ENCODE measurements around the gene ZNF160. TPM values are rescaled to one million over a fixed set of nuclear protein-coding genes. Genes with fewer than 3 reads are reported as not detected.
"Not testable (repeated sequence)": the region's sequence is repeated elsewhere in the genome, so short reads cannot be mapped to it uniquely, and the experiment has no call there.

The ZNF160 gene
- total and polyA plus RNA-seq, 7 donors: 3.7 to 70.3 (median 20.9) TPM

DNA sequence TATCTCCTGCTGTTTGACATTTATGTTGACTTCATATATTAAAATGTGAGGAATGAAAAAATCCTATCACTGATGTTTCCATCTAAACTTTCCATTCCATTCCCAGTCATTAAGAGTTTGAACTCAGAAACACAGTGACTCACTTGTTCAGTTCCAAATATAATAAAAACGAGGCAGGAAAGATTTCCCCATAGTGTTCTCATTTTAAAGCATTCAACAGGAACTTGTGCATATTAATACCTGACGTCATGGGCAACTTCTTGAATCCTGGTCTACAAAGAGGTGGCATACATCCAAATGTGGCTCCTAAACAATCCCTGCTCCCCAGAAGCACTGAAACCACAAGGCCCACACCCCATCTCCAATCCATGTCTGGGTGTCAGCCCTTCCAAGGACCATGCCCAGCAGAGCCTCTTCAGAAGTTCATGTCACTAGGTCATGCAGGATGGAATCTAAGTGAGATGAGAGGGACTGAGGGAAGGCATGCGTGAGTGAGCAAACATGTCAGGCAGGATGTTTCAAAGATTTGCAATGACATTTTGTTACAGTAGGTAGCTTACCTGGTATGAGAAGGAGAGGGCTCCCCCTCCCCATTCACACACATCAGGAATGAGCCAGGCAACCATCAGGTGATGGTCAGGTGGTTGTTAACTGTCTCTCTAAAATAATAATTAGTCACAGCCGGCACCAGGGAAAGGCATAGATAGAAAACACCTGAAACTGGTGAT is 68.1 kb downstream of the ZNF160 start:
- no peak for DNase-seq
- Histone ChIP-seq H3K36me3 (no peaks in the 10 kb centered on the region), H3K27ac (no peak overlapping the region), H3K27me3 (peaks cover 0 to 31% (median 15%) of the 10 kb centered on the region in 3 donors), H3K4me1 (no peaks in the 10 kb centered on the region), H3K4me3 (no peak overlapping the region), H3K9me3 (peaks cover 0 to 17% (median 6%) of the 10 kb centered on the region in 4 donors)
- intact Hi-C loops (cut with DNase I): no loop called here
- TF ChIP-seq EP300 (IDR thresholded peaks at IDR 0.05) (no peak), POLR2A (IDR thresholded peaks at IDR 0.05) (no peak), POLR2AphosphoS5 (IDR thresholded peaks at IDR 0.05) (no peak)
- TF ChIP-seq, protein P1, sequence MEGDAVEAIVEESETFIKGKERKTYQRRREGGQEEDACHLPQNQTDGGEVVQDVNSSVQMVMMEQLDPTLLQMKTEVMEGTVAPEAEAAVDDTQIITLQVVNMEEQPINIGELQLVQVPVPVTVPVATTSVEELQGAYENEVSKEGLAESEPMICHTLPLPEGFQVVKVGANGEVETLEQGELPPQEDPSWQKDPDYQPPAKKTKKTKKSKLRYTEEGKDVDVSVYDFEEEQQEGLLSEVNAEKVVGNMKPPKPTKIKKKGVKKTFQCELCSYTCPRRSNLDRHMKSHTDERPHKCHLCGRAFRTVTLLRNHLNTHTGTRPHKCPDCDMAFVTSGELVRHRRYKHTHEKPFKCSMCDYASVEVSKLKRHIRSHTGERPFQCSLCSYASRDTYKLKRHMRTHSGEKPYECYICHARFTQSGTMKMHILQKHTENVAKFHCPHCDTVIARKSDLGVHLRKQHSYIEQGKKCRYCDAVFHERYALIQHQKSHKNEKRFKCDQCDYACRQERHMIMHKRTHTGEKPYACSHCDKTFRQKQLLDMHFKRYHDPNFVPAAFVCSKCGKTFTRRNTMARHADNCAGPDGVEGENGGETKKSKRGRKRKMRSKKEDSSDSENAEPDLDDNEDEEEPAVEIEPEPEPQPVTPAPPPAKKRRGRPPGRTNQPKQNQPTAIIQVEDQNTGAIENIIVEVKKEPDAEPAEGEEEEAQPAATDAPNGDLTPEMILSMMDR (IDR thresholded peaks at IDR 0.05): no peak
- WGBS, 2 donors: 67 to 74% methylated on average over 4 of the region's 4 CpGs

DNA sequence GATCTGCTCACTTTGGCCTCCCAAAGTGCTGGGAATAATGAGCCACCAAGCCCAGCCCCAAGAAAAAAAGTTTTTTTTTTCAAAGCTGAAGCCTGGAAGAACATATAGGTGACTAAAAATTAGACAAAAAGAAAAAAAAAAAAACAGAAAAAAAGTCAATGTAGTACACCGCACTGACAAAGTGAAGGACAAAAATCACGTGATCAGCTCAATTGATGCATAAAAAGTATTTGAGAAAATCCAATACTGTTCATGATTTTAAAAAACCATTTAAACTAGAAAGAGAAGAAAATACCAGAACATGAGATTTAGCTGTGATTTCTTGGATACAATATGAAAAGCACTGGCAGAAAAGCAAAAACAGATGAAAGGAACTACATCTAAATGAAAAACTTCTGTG is 69.2 kb downstream of the ZNF160 start:
- 91 to 96% methylated on average over 2 of the region's 2 CpGs for WGBS, 2 donors
- intact Hi-C loops (cut with DNase I): no loop called here
- peaks cover 0 to 25% (median 15%) of the 10 kb centered on the region in 3 donors for H3K27me3 ChIP-seq

DNA sequence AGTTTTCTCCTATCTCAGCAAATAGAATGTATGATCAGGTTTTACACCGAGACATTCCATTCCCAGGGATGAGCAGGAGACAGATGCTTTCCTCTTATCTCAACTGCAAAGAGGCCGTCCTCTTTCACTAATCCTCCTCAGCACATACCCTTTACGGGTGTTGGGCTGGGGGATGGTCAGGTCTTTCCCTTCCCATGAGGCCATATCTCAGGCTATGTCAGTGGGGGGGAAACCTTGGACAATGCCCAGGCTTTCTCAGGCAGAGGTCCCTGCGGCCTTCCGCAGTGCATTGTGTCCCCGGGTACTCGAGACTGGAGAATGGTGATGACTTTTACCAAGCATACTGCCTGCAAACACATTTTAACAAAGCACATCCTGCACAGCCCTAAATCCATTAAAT is 74.9 kb downstream of the ZNF160 start:
- H3K27ac ChIP-seq; H3K4me3 ChIP-seq; H3K27me3 ChIP-seq; H3K36me3 ChIP-seq; intact Hi-C loops (cut with DNase I); H3K4me1 ChIP-seq; DNase-seq; H3K9me3 ChIP-seq: not testable (repeated sequence)
- WGBS, 2 donors: 36 to 46% methylated on average over 6 to 7 of the region's 7 CpGs

More for the DNA sequence above, 69.2 kb downstream of the ZNF160 start:
- no peak for DNase-seq
- Histone ChIP-seq H3K4me3 (no peak overlapping the region), H3K4me1 (no peaks in the 10 kb centered on the region), H3K9me3 (peaks cover 0 to 20% (median 6%) of the 10 kb centered on the region in 4 donors), H3K27ac (no peak overlapping the region), H3K36me3 (no peaks in the 10 kb centered on the region)
- TF ChIP-seq EP300 (IDR thresholded peaks at IDR 0.05): no peak
- no peak for TF ChIP-seq POLR2AphosphoS5 (IDR thresholded peaks at IDR 0.05)
- TF ChIP-seq POLR2A (IDR thresholded peaks at IDR 0.05): no peak
- TF ChIP-seq, protein P1 (IDR thresholded peaks at IDR 0.05): no peak

DNA sequence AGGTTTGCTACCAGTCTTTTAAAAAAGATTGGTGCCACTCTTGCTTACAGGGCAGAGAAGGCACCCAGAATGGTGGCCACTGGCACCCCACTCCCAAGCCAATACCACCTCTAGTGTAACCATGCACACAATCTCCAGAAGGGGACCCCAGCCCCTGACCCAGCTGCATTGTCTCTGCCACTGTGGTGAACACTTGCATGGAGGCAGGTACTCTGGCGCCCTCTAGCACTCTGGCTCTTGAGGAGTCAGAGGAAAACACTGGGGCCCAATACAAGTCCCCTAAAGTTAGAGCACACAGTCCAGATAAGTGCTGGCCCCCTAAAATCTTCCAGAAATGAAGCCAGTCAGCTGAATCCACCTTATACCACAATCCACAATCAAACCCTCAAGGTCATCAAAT is 83.5 kb downstream of the ZNF160 start:
- H3K27ac ChIP-seq: no peak overlapping the region
- TF ChIP-seq EP300 (IDR thresholded peaks at IDR 0.05) (no peak), POLR2A (IDR thresholded peaks at IDR 0.05) (no peak), POLR2AphosphoS5 (IDR thresholded peaks at IDR 0.05) (no peak)
- TF ChIP-seq, protein P1 (IDR thresholded peaks at IDR 0.05): no peak
- H3K4me3 ChIP-seq: no peak overlapping the region
- peaks cover 0 to 3% (median 0%) of the 10 kb centered on the region in 3 donors for H3K27me3 ChIP-seq
- H3K9me3 ChIP-seq: peaks cover 0 to 12% (median 6%) of the 10 kb centered on the region in 4 donors
- 17 to 32% methylated on average over 1 of the region's 1 CpG for WGBS, 2 donors
- peaks cover 0 to 8% (median 0%) of the 10 kb centered on the region in 4 donors for H3K4me1 ChIP-seq
- DNase-seq: no peak
- H3K36me3 ChIP-seq: no peaks in the 10 kb centered on the region
- intact Hi-C loops (cut with DNase I): no loop called here

Other genes with a start within 250 kb of the ZNF160 start
- 10 to 100 TPM in 3 of 4 donors, 1 to 10 TPM in 1; 9.8 to 17.1 (median 11.6) TPM for gene ZNF468, start 245.8 kb downstream of the ZNF160 start, total RNA-seq
- 10 to 100 TPM in 2 of 3 donors, 1 to 10 TPM in 1; 6.9 to 15.0 (median 10.2) TPM for gene ZNF468, start 245.8 kb downstream of the ZNF160 start, polyA plus RNA-seq
- gene ZNF320, start 205.8 kb downstream of the ZNF160 start, total RNA-seq: 10 to 100 TPM in 3 of 4 donors, 1 to 10 TPM in 1; 9.0 to 21.8 (median 15.0) TPM
- 1 to 10 TPM; 1.4 to 8.5 (median 6.6) TPM for gene ZNF320, start 205.8 kb downstream of the ZNF160 start, polyA plus RNA-seq
- gene ZNF888, start 180.0 kb downstream of the ZNF160 start, total RNA-seq: 1 to 10 TPM; 1.8 to 3.9 (median 3.6) TPM
- 1 to 10 TPM; 1.8 to 5.0 (median 4.6) TPM for gene ZNF888, start 180.0 kb downstream of the ZNF160 start, polyA plus RNA-seq
- gene ZNF816, start 140.5 kb downstream of the ZNF160 start, total RNA-seq: 1 to 10 TPM; 3.6 to 8.4 (median 6.1) TPM
- 1 to 10 TPM; 4.6 to 7.2 (median 5.4) TPM for gene ZNF816, start 140.5 kb downstream of the ZNF160 start, polyA plus RNA-seq
- under 1 TPM in 1 of 4 donors, not detected in 3; 0.27 TPM for gene ERVV-1, start 89.5 kb downstream of the ZNF160 start, total RNA-seq
- gene ERVV-1, start 89.5 kb downstream of the ZNF160 start, polyA plus RNA-seq: not detected
- gene ERVV-2, start 58.7 kb downstream of the ZNF160 start, total RNA-seq: not detected
- gene ERVV-2, start 58.7 kb downstream of the ZNF160 start, polyA plus RNA-seq: not detected
- 10 to 100 TPM; 10.7 to 16.9 (median 13.0) TPM for gene ZNF415, start 29.5 kb upstream of the ZNF160 start, total RNA-seq
- 1 to 10 TPM; 2.5 to 5.4 (median 3.6) TPM for gene ZNF415, start 29.5 kb upstream of the ZNF160 start, polyA plus RNA-seq
- 10 to 100 TPM in 2 of 4 donors, 1 to 10 TPM in 2; 5.7 to 12.2 (median 8.7) TPM for gene ZNF347, start 55.6 kb upstream of the ZNF160 start, total RNA-seq
- 1 to 10 TPM; 1.6 to 4.8 (median 3.8) TPM for gene ZNF347, start 55.6 kb upstream of the ZNF160 start, polyA plus RNA-seq
- 10 to 100 TPM in 1 of 4 donors, 1 to 10 TPM in 3; 5.3 to 16.8 (median 6.4) TPM for gene ZNF665, start 89.9 kb upstream of the ZNF160 start, total RNA-seq
- 1 to 10 TPM in 2 of 3 donors, under 1 TPM in 1; 0.92 to 3.6 (median 3.6) TPM for gene ZNF665, start 89.9 kb upstream of the ZNF160 start, polyA plus RNA-seq
- 10 to 100 TPM; 15.8 to 28.5 (median 20.5) TPM for gene ZNF677, start 151.5 kb upstream of the ZNF160 start, total RNA-seq
- 10 to 100 TPM in 1 of 3 donors, 1 to 10 TPM in 2; 1.8 to 10.2 (median 5.7) TPM for gene ZNF677, start 151.5 kb upstream of the ZNF160 start, polyA plus RNA-seq
- gene VN1R2, start 154.9 kb upstream of the ZNF160 start, total RNA-seq: not detected
- not detected for gene VN1R2, start 154.9 kb upstream of the ZNF160 start, polyA plus RNA-seq
- not detected for gene VN1R4, start 164.3 kb upstream of the ZNF160 start, total RNA-seq
- not detected for gene VN1R4, start 164.3 kb upstream of the ZNF160 start, polyA plus RNA-seq
- gene ZNF845, start 230.3 kb upstream of the ZNF160 start, total RNA-seq: 1 to 10 TPM; 4.6 to 8.9 (median 7.2) TPM
- 1 to 10 TPM; 2.4 to 2.7 (median 2.5) TPM for gene ZNF845, start 230.3 kb upstream of the ZNF160 start, polyA plus RNA-seq

All from sigmoid colon (tissue), 7 donors.